ENCODE measurements around the gene RBFOX2.
"Not testable (repeated sequence)": the region's sequence is repeated elsewhere in the genome, so short reads cannot be mapped to it uniquely, and the experiment has no call there.

The RBFOX2 gene

GRCh38 chr22:36003972-36004674, 24.5 kb downstream of the RBFOX2 start:
- no peak for DNase-seq

GRCh38 chr22:36002718-36003260, 25.8 kb downstream of the RBFOX2 start:
- no peak for DNase-seq

- DNase-seq = no peak
Measured at GRCh38 chr22:36002084-36002483, 26.5 kb downstream of the RBFOX2 start.

- DNase-seq = no peak
Measured at GRCh38 chr22:35998748-35999147, 29.9 kb downstream of the RBFOX2 start.

- no peak for DNase-seq
Measured at GRCh38 chr22:35997438-35997837, 31.2 kb downstream of the RBFOX2 start.

GRCh38 chr22:35996596-35996995, 32.0 kb downstream of the RBFOX2 start:
- DNase-seq = no peak

GRCh38 chr22:35995772-35996171, 32.9 kb downstream of the RBFOX2 start:
- DNase-seq = no peak

GRCh38 chr22:35995348-35995747, 33.3 kb downstream of the RBFOX2 start:
- no peak for DNase-seq

- DNase-seq = not testable (repeated sequence)
Measured at GRCh38 chr22:35993727-35994126, 34.9 kb downstream of the RBFOX2 start.

GRCh38 chr22:35993048-35993714, 35.4 kb downstream of the RBFOX2 start:
- DNase-seq = no peak

- DNase-seq = no peak
Measured at GRCh38 chr22:35991168-35991567, 37.5 kb downstream of the RBFOX2 start.

- no peak for DNase-seq
Measured at GRCh38 chr22:35988030-35988429, 40.6 kb downstream of the RBFOX2 start.

- DNase-seq = no peak
Measured at GRCh38 chr22:35987487-35987886, 41.1 kb downstream of the RBFOX2 start.

- DNase-seq = no peak
Measured at GRCh38 chr22:35986088-35986487, 42.5 kb downstream of the RBFOX2 start.

- DNase-seq = no peak
Measured at GRCh38 chr22:35985371-35985770, 43.3 kb downstream of the RBFOX2 start.

- no peak for DNase-seq
Measured at GRCh38 chr22:35984183-35985175, 44.1 kb downstream of the RBFOX2 start.

- no peak for DNase-seq
Measured at GRCh38 chr22:35981900-35982299, 46.7 kb downstream of the RBFOX2 start.

- DNase-seq = no peak
Measured at GRCh38 chr22:35978889-35979288, 49.7 kb downstream of the RBFOX2 start.

- DNase-seq = no peak
Measured at GRCh38 chr22:35978201-35978600, 50.4 kb downstream of the RBFOX2 start.

GRCh38 chr22:35977136-35977535, 51.5 kb downstream of the RBFOX2 start:
- DNase-seq = no peak

- no peak for DNase-seq
Measured at GRCh38 chr22:35973388-35973787, 55.2 kb downstream of the RBFOX2 start.

- no peak for DNase-seq
Measured at GRCh38 chr22:35972559-35972958, 56.1 kb downstream of the RBFOX2 start.

- DNase-seq = no peak
Measured at GRCh38 chr22:35971456-35972119, 57.0 kb downstream of the RBFOX2 start.

Data from CD4-positive, alpha-beta T cell treated with Interleukin-21 for 1 hour (primary cell).